ENCODE measurements around the gene ABHD2. TPM values are rescaled to one million over a fixed set of nuclear protein-coding genes. Genes with fewer than 3 reads are reported as not detected.

ABHD2 gene
- total RNA-seq, 1 donor from 2014 or later = 39.1 TPM

- Mint-ChIP-seq H3K27ac (no peak overlapping the region), H3K27me3 (ENCODE audit: low read depth) (no peaks in the 10 kb centered on the region), H3K9me3 (no peaks in the 10 kb centered on the region), H3K36me3 (peaks cover 7% of the 10 kb centered on the region), H3K4me3 (no peak overlapping the region), H3K4me1 (peaks cover 7% of the 10 kb centered on the region)
- DNase-seq (ENCODE audit: low spot score in 2 of 2, unreplicated experiment in 2 of 2) = no peak
- TF ChIP-seq CTCF (IDR thresholded peaks at IDR 0.05; ENCODE audit: unreplicated experiment) = no peak
These were observed 84.7 kb downstream of the ABHD2 start for GRCh38 chr15:89172921-89173320.

GRCh38 chr15:89174476-89174875, 86.2 kb downstream of the ABHD2 start:
- Mint-ChIP-seq H3K27ac (no peak overlapping the region), H3K4me1 (peaks cover 5% of the 10 kb centered on the region), H3K27me3 (ENCODE audit: low read depth) (no peaks in the 10 kb centered on the region), H3K36me3 (peaks cover 7% of the 10 kb centered on the region), H3K9me3 (no peaks in the 10 kb centered on the region), H3K4me3 (no peak overlapping the region)
- TF ChIP-seq CTCF (IDR thresholded peaks at IDR 0.05; ENCODE audit: unreplicated experiment) = no peak
- no peak for DNase-seq (ENCODE audit: low spot score in 2 of 2, unreplicated experiment in 2 of 2)

- no peaks in the 10 kb centered on the region for H3K27me3 Mint-ChIP-seq (ENCODE audit: low read depth)
- no peak overlapping the region for H3K27ac Mint-ChIP-seq
- TF ChIP-seq CTCF (IDR thresholded peaks at IDR 0.05; ENCODE audit: unreplicated experiment) = no peak
- H3K4me1 Mint-ChIP-seq = peaks cover 5% of the 10 kb centered on the region
- peaks cover 5% of the 10 kb centered on the region for H3K36me3 Mint-ChIP-seq
- no peak for DNase-seq (ENCODE audit: low spot score in 2 of 2, unreplicated experiment in 2 of 2)
- no peak overlapping the region for H3K4me3 Mint-ChIP-seq
- no peaks in the 10 kb centered on the region for H3K9me3 Mint-ChIP-seq
These were observed 87.4 kb downstream of the ABHD2 start for GRCh38 chr15:89175617-89176191.

GRCh38 chr15:89177116-89177515, 88.9 kb downstream of the ABHD2 start:
- Mint-ChIP-seq H3K27me3 (ENCODE audit: low read depth) (no peaks in the 10 kb centered on the region), H3K36me3 (peaks cover 8% of the 10 kb centered on the region), H3K4me1 (peaks cover 5% of the 10 kb centered on the region), H3K4me3 (no peak overlapping the region), H3K27ac (no peak overlapping the region), H3K9me3 (no peaks in the 10 kb centered on the region)
- TF ChIP-seq CTCF (IDR thresholded peaks at IDR 0.05; ENCODE audit: unreplicated experiment) = no peak
- DNase-seq (ENCODE audit: low spot score in 2 of 2, unreplicated experiment in 2 of 2) = no peak

- Mint-ChIP-seq H3K27ac (no peak overlapping the region), H3K4me1 (peaks cover 5% of the 10 kb centered on the region), H3K9me3 (no peaks in the 10 kb centered on the region), H3K36me3 (peaks cover 8% of the 10 kb centered on the region), H3K27me3 (ENCODE audit: low read depth) (no peaks in the 10 kb centered on the region), H3K4me3 (no peak overlapping the region)
- TF ChIP-seq CTCF (IDR thresholded peaks at IDR 0.05; ENCODE audit: unreplicated experiment) = peak; percentile 71
- peak in 1 of 2 experiments; percentile 67 for DNase-seq (ENCODE audit: low spot score in 2 of 2, unreplicated experiment in 2 of 2)
These were observed 89.5 kb downstream of the ABHD2 start for GRCh38 chr15:89177633-89178306.

All from mesothelial cell of epicardium (in vitro differentiated cells).